NT2/D1 (cell line): ENCODE data around the gene CYP3A5.

Source experiments
- YY1 ChIP-seq: IDR thresholded peaks from 2 replicates; pipeline ENCODE4 v1.6.1; 2011; ENCODE audit not compliant: insufficient read length, insufficient read depth
- ZNF274 ChIP-seq: IDR thresholded peaks from 2 replicates; pipeline ENCODE4 v1.6.1; 2011; ENCODE audit warnings: mild to moderate bottlenecking, low read depth, low read length

DNA sequence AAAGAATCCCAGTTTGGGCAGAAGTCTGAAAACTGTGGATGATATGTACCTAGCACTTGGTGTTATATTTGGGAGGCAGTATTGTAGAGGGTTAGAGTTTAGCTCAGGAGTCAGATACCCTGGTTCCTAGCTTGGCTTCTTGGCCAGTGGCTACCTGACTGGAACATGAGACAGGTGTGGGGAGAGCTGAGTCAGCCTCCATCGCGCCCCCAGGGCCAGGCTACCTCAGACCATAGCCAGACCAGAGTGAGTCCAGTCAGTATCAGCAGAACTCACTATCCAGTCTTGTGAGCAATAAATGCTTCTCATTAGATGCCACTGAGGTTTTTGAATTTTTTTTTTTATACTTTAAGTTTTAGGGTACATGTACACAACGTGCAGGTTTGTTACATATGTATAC, 26.0 kb downstream of the CYP3A5 start:
- TF ChIP-seq ZNF274 (no peak), YY1 (no peak)
